ENCODE measurements around the gene ROR2.
"Not testable (repeated sequence)": the region's sequence is repeated elsewhere in the genome, so short reads cannot be mapped to it uniquely, and the experiment has no call there.

DNA sequence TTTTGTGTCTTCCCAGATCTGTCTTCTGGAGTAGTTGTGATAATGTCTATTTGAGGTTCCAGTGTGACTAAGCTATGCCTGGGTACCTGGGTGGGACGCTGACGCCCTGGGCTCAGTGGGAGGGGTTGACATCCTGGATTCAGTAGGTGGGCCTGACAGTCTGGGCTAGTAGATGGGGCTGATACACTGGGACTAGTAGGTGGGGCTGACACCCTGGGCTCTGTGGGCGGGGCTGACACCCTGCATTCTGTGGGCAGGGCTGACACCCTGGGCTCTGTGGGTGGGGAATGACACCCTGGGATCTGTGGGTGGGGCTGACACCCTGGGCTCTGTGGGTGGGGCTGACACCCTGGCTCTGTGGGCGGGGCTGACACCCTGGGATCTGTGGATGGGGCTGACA lies 153.5 kb downstream of the ROR2 start:
- TF ChIP-seq, protein P1, sequence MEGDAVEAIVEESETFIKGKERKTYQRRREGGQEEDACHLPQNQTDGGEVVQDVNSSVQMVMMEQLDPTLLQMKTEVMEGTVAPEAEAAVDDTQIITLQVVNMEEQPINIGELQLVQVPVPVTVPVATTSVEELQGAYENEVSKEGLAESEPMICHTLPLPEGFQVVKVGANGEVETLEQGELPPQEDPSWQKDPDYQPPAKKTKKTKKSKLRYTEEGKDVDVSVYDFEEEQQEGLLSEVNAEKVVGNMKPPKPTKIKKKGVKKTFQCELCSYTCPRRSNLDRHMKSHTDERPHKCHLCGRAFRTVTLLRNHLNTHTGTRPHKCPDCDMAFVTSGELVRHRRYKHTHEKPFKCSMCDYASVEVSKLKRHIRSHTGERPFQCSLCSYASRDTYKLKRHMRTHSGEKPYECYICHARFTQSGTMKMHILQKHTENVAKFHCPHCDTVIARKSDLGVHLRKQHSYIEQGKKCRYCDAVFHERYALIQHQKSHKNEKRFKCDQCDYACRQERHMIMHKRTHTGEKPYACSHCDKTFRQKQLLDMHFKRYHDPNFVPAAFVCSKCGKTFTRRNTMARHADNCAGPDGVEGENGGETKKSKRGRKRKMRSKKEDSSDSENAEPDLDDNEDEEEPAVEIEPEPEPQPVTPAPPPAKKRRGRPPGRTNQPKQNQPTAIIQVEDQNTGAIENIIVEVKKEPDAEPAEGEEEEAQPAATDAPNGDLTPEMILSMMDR (conservative IDR thresholded peaks at IDR 0.05; ENCODE audit: low read depth, low read length) = not testable (repeated sequence)
- TF ChIP-seq EZH2phosphoT487 (IDR thresholded peaks at IDR 0.05; ENCODE audit: borderline replicate concordance, low read length) = not testable (repeated sequence)

Data from PC-3 (cell line).